ENCODE data around the gene ZNF407. TPM values are rescaled to one million over a fixed set of nuclear protein-coding genes. Genes with fewer than 3 reads are reported as not detected.

The ZNF407 gene
- total and polyA plus RNA-seq, 2 of the 13 experiments (the other 11 are each of a cell fraction or from before 2014, with no cell fraction given), result 2.3 to 8.7 TPM

DNA sequence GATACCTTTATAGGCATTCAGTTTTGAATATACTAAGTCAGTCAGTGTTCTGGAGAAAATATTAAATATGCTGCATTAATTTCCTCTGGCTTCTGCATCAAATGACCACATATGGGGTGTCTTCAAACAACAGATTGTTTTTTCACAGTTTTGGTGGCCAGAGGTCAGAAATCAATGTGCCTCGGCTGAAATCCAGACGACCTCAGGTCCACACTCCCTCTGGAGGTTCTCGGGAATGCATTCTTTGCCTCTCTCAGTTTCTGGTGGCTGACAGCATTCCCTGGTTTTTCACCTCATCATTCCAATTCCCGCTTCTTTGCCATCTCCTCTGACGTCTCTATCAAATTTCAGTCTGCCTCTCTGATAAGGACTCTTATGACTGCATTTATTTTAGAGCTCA, 142.3 kb downstream of the ZNF407 start:
- H3K4me1 ChIP-seq (ENCODE audit: insufficient read depth, low read length), result peaks cover 46% of the 10 kb centered on the region
- ChIA-PET POLR2A (no interaction called here), CTCF (ENCODE audit: low intra/inter-chr PET ratio, low total read pairs) (no interaction called here)
- no TSS peak for BruUV-seq (replicated peaks)
- H3K27me3 ChIP-seq (ENCODE audit: control insufficient read depth in 1 of 2, insufficient read depth in 2 of 2, low read length in 2 of 2), result no peaks in the 10 kb centered on the region
- in situ Hi-C loops (cut with HindIII; ENCODE audit: extremely low pct_ligation_motif_present, low pct_unique_long_range_greater_than_20kb), result no loop called here
- FAIRE-seq (peak; percentile 72), DNase-seq (ENCODE audit: low spot score) (peak; percentile 27), ATAC-seq (peak; percentile 90)
- no peaks in the 10 kb centered on the region for H3K36me3 ChIP-seq (replicated peaks in 1 of 2; ENCODE audit: control insufficient read depth in 1 of 2, insufficient read depth in 2 of 2, low read length in 2 of 2)
- no peak overlapping the region for H3K4me3 ChIP-seq (replicated peaks in 1 of 3; ENCODE audit: insufficient read depth in 1 of 3, low read depth in 2 of 3, low read length in 3 of 3)
- no peak overlapping the region for H3K27ac ChIP-seq (ENCODE audit: extremely low read length, insufficient read depth, low read length)
- no peak overlapping the region for H3K9ac ChIP-seq (ENCODE audit: insufficient read depth, low read depth, low read length)
- H3K79me2 ChIP-seq (ENCODE audit: insufficient read depth, low read length), result peaks cover 6% of the 10 kb centered on the region
- no peak overlapping the region for H2AFZ ChIP-seq (ENCODE audit: low read length)
- WGBS (ENCODE audit: low lambda C conversion rate), result 39% methylated on average over 5 of the region's 5 CpGs
- no peak overlapping the region for H3K4me2 ChIP-seq (ENCODE audit: low read depth, low read length)
- no peaks in the 10 kb centered on the region for H3K9me3 ChIP-seq (ENCODE audit: low read length)
- intact Hi-C loops (cut with micrococcal nuclease; ENCODE audit: unreplicated experiment), result no loop called here
- no peaks in the 10 kb centered on the region for H4K20me1 ChIP-seq (ENCODE audit: insufficient read depth, low read length)
- TF ChIP-seq, protein P1, sequence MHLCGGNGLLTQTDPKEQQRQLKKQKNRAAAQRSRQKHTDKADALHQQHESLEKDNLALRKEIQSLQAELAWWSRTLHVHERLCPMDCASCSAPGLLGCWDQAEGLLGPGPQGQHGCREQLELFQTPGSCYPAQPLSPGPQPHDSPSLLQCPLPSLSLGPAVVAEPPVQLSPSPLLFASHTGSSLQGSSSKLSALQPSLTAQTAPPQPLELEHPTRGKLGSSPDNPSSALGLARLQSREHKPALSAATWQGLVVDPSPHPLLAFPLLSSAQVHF (CRISPR knock-in tag; IDR thresholded peaks at IDR 0.05), result no peak
- TF ChIP-seq ZMYM4 (CRISPR knock-in tag; IDR thresholded peaks at IDR 0.05) (peak; percentile 53), HDAC2 (CRISPR knock-in tag; IDR thresholded peaks at IDR 0.05) (no peak), GFI1 (CRISPR knock-in tag; IDR thresholded peaks at IDR 0.05; ENCODE audit: borderline replicate concordance) (peak; percentile 75), ZBTB14 (CRISPR knock-in tag; IDR thresholded peaks at IDR 0.05) (no peak), POGZ (CRISPR knock-in tag; IDR thresholded peaks at IDR 0.05) (peak; percentile 40; the same call in 1 of the 2 replicates), HNF4A (CRISPR knock-in tag; IDR thresholded peaks at IDR 0.05) (0 out of 2 replicates have a peak, but pooled peaks have one; percentile 15), STAG1 (CRISPR knock-in tag; IDR thresholded peaks at IDR 0.05) (peak; percentile 26; the same call in 1 of the 2 replicates), NR2C2 (CRISPR knock-in tag; IDR thresholded peaks at IDR 0.05; ENCODE audit: borderline replicate concordance) (no peak), MIXL1 (CRISPR knock-in tag; IDR thresholded peaks at IDR 0.05) (peak; percentile 16; the same call in 1 of the 2 replicates), SMC3 (IDR thresholded peaks at IDR 0.05; ENCODE audit: low read length) (peak; percentile 61; the same call in 1 of the 2 replicates), HNF4G (IDR thresholded peaks at IDR 0.05; ENCODE audit: borderline replicate concordance, low read depth, low read length) (peak; percentile 32; the same call in 1 of the 2 replicates), HNF4G (CRISPR knock-in tag; IDR thresholded peaks at IDR 0.05; ENCODE audit: borderline replicate concordance, low read depth) (no peak), SALL1 (CRISPR knock-in tag; IDR thresholded peaks at IDR 0.05) (peak; percentile 64), ZNF619 (CRISPR knock-in tag; IDR thresholded peaks at IDR 0.05) (no peak), MEIS1 (CRISPR knock-in tag; IDR thresholded peaks at IDR 0.05; ENCODE audit: borderline replicate concordance) (no peak)
- TF ChIP-seq, protein P2, sequence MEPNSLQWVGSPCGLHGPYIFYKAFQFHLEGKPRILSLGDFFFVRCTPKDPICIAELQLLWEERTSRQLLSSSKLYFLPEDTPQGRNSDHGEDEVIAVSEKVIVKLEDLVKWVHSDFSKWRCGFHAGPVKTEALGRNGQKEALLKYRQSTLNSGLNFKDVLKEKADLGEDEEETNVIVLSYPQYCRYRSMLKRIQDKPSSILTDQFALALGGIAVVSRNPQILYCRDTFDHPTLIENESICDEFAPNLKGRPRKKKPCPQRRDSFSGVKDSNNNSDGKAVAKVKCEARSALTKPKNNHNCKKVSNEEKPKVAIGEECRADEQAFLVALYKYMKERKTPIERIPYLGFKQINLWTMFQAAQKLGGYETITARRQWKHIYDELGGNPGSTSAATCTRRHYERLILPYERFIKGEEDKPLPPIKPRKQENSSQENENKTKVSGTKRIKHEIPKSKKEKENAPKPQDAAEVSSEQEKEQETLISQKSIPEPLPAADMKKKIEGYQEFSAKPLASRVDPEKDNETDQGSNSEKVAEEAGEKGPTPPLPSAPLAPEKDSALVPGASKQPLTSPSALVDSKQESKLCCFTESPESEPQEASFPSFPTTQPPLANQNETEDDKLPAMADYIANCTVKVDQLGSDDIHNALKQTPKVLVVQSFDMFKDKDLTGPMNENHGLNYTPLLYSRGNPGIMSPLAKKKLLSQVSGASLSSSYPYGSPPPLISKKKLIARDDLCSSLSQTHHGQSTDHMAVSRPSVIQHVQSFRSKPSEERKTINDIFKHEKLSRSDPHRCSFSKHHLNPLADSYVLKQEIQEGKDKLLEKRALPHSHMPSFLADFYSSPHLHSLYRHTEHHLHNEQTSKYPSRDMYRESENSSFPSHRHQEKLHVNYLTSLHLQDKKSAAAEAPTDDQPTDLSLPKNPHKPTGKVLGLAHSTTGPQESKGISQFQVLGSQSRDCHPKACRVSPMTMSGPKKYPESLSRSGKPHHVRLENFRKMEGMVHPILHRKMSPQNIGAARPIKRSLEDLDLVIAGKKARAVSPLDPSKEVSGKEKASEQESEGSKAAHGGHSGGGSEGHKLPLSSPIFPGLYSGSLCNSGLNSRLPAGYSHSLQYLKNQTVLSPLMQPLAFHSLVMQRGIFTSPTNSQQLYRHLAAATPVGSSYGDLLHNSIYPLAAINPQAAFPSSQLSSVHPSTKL (CRISPR knock-in tag; IDR thresholded peaks at IDR 0.05), result peak; percentile 31; the same call in 1 of the 2 replicates
- TF ChIP-seq, protein P3, sequence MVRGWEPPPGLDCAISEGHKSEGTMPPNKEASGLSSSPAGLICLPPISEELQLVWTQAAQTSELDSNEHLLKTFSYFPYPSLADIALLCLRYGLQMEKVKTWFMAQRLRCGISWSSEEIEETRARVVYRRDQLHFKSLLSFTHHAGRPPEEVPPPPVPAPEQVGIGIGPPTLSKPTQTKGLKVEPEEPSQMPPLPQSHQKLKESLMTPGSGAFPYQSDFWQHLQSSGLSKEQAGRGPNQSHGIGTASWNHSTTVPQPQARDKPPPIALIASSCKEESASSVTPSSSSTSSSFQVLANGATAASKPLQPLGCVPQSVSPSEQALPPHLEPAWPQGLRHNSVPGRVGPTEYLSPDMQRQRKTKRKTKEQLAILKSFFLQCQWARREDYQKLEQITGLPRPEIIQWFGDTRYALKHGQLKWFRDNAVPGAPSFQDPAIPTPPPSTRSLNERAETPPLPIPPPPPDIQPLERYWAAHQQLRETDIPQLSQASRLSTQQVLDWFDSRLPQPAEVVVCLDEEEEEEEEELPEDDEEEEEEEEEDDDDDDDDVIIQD (CRISPR knock-in tag; IDR thresholded peaks at IDR 0.05; ENCODE audit: low read depth), result peak; percentile 79
- TF ChIP-seq, protein P4, sequence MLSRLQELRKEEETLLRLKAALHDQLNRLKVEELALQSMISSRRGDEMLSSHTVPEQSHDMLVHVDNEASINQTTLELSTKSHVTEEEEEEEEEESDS (CRISPR knock-in tag; IDR thresholded peaks at IDR 0.05; ENCODE audit: borderline replicate concordance), result no peak
